ENCODE results near the gene FMR1NB. TPM values are rescaled to one million over a fixed set of nuclear protein-coding genes. Genes with fewer than 3 reads are reported as not detected.

The FMR1NB gene
- polyA plus RNA-seq, 2 donors = not detected

DNA sequence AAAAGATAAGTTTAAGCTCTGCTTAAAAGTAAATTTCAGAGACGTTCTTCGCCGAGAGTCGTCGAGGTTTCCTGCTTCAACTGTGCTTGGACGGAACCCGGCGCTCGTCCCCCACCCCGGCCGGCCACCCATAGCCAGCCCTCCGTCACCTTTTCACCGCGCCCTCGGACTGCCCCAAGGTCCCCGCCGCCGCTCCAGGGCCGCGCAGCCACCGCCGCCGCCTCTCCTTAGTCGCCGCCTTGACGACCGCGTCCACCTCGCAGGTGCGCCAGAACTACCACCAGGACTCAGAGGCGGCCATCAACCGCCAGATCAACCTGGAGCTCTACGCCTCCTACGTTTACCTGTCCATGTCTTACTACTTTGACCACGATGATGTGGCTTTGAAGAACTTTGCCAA, 70.8 kb downstream of the FMR1NB start:
- H3K27me3 ChIP-seq (ENCODE audit: control insufficient read depth in 1 of 2, insufficient read depth in 2 of 2, low read length in 2 of 2) = no peaks in the 10 kb centered on the region
- 86 to 93% methylated on average over 35 of the region's 35 CpGs for WGBS, 2 donors
- H3K9me3 ChIP-seq (ENCODE audit: control insufficient read depth in 2 of 2, insufficient read depth in 1 of 2, low read depth in 1 of 2, low read length in 1 of 2) = no peaks in the 10 kb centered on the region

DNA sequence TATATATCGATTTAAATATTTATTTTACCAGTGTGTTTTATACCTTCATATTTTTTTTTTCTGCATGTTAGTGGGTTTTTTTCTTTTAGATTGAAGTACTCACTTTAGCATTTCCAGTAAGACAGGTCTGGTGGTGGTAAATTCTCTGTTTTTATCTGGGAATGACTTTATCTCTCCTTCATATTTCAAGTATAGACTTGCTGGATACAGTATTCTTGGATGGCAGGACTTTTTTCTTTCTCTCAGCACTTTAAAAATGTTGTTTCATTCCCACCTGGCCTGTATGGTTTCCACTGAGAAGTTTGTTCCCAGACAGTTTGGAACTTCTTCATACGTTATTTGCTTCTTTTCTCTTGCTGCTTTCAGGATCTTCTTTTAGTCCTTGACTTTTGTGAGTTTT, 86.1 kb downstream of the FMR1NB start:
- Histone ChIP-seq H3K27ac (ENCODE audit: low read depth in 2 of 2, low read length in 1 of 2) (no peak overlapping the region), H3K4me1 (ENCODE audit: control insufficient read depth in 2 of 2, insufficient read depth in 2 of 2, low read length in 1 of 2) (no peaks in the 10 kb centered on the region), H3K9me3 (ENCODE audit: control insufficient read depth in 2 of 2, insufficient read depth in 1 of 2, low read depth in 1 of 2, low read length in 1 of 2) (no peaks in the 10 kb centered on the region), H3K36me3 (ENCODE audit: control insufficient read depth in 2 of 2, insufficient read depth in 2 of 2, low read length in 1 of 2) (no peaks in the 10 kb centered on the region), H3K4me3 (ENCODE audit: low read depth in 1 of 2, low read length in 2 of 2) (no peak overlapping the region), H3K27me3 (ENCODE audit: control insufficient read depth in 1 of 2, insufficient read depth in 2 of 2, low read length in 2 of 2) (no peaks in the 10 kb centered on the region)
- WGBS, 2 donors = 82 to 88% methylated on average over 2 of the region's 2 CpGs

More for the DNA sequence above, 70.8 kb downstream of the FMR1NB start:
- Histone ChIP-seq H3K4me1 (ENCODE audit: control insufficient read depth in 2 of 2, insufficient read depth in 2 of 2, low read length in 1 of 2) (no peaks in the 10 kb centered on the region), H3K4me3 (ENCODE audit: low read depth in 1 of 2, low read length in 2 of 2) (no peak overlapping the region), H3K36me3 (ENCODE audit: control insufficient read depth in 2 of 2, insufficient read depth in 2 of 2, low read length in 1 of 2) (no peaks in the 10 kb centered on the region), H3K27ac (ENCODE audit: low read depth in 2 of 2, low read length in 1 of 2) (no peak overlapping the region)

DNA sequence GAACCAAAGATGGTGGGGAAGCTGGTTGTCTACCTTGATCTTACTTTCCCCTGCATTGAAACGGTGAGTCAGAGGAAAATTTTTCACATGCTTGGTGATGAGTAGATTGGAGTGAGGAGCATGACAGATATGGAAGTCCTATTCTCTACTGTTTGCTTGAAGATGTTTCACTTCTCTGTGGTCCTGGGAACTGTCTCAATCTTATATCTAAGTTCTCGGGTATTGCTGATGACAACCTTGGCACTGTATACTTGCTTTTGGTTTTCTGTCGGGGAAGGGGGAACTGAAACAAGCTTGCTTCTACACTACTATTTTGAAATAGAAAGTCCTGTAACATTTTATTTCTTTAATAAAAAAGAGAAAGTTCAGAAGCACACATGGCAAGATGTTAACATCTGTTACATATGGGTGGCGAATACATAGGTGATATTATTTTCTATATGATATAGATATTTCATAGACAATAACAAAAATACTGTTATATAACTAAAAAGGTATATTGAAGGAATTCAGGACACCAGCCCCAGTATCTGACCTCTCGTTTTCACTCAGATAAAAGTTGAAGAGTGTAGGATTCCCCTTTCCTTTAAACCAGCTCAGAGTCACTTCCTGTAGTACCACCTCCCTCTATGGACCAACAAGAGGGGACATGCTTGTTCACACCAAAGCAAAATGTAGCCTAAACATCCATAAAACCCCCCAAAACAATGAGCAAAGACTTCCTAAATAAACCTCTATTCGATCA, 88.8 kb downstream of the FMR1NB start:
- Histone ChIP-seq H3K27me3 (ENCODE audit: control insufficient read depth in 1 of 2, insufficient read depth in 2 of 2, low read length in 2 of 2) (no peaks in the 10 kb centered on the region), H3K36me3 (ENCODE audit: control insufficient read depth in 2 of 2, insufficient read depth in 2 of 2, low read length in 1 of 2) (no peaks in the 10 kb centered on the region), H3K4me1 (ENCODE audit: control insufficient read depth in 2 of 2, insufficient read depth in 2 of 2, low read length in 1 of 2) (no peaks in the 10 kb centered on the region)

DNA sequence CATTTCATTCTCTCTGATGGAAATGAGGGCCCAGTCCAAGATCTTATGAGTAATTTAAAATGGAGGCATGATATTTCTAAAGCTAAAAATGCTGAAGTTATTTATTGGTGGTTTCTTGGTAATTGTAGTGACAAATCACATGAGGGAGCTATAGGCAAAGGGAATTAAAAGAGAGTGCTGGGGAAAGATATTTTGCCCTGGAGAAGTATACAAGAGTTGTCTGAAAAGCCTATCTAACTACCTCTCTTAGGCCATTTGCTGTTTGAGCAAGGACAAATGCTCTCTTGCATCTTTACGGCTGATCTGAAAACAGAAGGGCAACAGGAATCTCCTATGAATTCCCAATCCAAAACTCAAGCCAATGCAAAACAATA, 89.4 kb downstream of the FMR1NB start:
- no peaks in the 10 kb centered on the region for H3K9me3 ChIP-seq (ENCODE audit: control insufficient read depth in 2 of 2, insufficient read depth in 1 of 2, low read depth in 1 of 2, low read length in 1 of 2)
- H3K4me1 ChIP-seq (ENCODE audit: control insufficient read depth in 2 of 2, insufficient read depth in 2 of 2, low read length in 1 of 2) = no peaks in the 10 kb centered on the region
- H3K36me3 ChIP-seq (ENCODE audit: control insufficient read depth in 2 of 2, insufficient read depth in 2 of 2, low read length in 1 of 2) = no peaks in the 10 kb centered on the region
- no peaks in the 10 kb centered on the region for H3K27me3 ChIP-seq (ENCODE audit: control insufficient read depth in 1 of 2, insufficient read depth in 2 of 2, low read length in 2 of 2)
- WGBS, 2 donors = 82 to 83% methylated on average over 1 of the region's 1 CpG
- no peak overlapping the region for H3K27ac ChIP-seq (ENCODE audit: low read depth in 2 of 2, low read length in 1 of 2)
- H3K4me3 ChIP-seq (ENCODE audit: low read depth in 1 of 2, low read length in 2 of 2) = no peak overlapping the region

More for the DNA sequence above, 88.8 kb downstream of the FMR1NB start:
- H3K4me3 ChIP-seq (ENCODE audit: low read depth in 1 of 2, low read length in 2 of 2) = no peak overlapping the region
- H3K9me3 ChIP-seq (ENCODE audit: control insufficient read depth in 2 of 2, insufficient read depth in 1 of 2, low read depth in 1 of 2, low read length in 1 of 2) = no peaks in the 10 kb centered on the region
- no peak overlapping the region for H3K27ac ChIP-seq (ENCODE audit: low read depth in 2 of 2, low read length in 1 of 2)
- 77 to 80% methylated on average over 6 of the region's 6 CpGs for WGBS, 2 donors

Other genes with a start within 250 kb of the FMR1NB start
- 10 to 100 TPM; 12.7 to 18.5 TPM for gene FMR1, start 69.4 kb upstream of the FMR1NB start, polyA plus RNA-seq